ENCODE measurements around the gene MTA1.

Gene MTA1

DNA sequence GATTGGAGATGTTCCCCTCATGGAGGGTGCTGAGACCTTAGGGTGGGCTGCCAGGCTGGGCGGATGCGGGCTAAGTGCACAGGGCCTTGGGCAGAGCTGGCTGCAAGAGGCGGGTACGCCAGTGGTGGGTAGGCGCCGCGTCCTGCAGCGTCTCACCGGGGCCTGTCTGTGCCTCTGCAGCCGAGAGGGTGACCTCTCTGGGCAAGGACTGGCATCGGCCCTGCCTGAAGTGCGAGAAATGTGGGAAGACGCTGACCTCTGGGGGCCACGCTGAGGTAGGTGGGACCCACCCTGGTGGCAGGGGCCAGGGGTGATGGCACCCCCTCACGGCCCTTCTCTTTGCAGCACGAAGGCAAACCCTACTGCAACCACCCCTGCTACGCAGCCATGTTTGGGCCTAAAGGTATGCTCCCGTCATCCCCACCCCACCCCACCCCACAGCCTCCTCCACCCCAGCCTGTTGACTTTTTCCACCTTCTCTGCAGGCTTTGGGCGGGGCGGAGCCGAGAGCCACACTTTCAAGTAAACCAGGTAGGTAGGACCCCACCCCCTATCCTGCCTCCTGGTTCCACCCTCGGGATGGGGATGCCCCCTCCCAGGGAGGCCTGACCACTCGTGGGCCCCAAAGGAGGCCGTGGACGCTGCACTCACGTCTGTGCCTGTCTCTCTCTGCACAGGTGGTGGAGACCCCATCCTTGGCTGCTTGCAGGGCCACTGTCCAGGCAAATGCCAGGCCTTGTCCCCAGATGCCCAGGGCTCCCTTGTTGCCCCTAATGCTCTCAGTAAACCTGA is 68.6 kb downstream of the MTA1 start:
- DNase-seq (ENCODE audit: low read depth in 2 of 2), result no peak

DNA sequence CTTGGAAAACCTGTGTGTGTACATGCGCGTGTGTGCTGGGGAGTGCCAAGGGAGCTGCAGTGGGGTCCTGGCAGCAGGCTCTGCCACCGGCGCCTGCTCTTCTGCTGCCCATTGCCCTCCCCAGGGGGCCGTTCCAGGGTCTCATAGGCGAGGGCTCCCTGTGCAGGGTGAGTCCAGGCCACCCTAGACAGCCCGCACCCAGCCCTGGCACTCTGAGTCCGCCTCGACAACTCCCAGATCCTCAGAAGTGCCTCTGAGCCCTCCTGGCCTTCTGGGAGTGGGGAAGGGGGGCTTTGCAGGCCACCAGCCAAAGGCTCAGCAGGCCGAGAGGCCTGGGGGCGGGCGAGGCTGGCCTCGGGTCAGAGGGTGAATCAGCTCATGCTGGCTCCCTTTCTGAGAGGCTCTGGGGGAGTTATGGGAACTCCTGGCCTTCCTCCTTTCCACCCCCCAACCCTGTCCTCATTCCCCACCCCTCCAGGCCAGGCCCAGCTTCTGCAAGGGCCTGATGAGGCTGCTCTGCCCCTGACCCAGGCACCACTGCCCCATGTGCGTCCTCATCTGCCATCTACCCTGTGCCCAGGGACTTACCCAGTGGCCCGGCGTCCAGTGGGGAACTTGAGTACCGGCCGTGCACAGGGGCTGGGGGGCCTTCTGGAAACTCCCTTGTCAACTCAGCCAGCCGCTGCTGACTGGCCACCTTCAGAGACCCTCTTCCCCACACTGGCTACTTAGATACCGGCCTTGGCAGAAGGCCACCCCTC is 69.3 kb downstream of the MTA1 start:
- no peak for DNase-seq (ENCODE audit: low read depth in 2 of 2)

DNA sequence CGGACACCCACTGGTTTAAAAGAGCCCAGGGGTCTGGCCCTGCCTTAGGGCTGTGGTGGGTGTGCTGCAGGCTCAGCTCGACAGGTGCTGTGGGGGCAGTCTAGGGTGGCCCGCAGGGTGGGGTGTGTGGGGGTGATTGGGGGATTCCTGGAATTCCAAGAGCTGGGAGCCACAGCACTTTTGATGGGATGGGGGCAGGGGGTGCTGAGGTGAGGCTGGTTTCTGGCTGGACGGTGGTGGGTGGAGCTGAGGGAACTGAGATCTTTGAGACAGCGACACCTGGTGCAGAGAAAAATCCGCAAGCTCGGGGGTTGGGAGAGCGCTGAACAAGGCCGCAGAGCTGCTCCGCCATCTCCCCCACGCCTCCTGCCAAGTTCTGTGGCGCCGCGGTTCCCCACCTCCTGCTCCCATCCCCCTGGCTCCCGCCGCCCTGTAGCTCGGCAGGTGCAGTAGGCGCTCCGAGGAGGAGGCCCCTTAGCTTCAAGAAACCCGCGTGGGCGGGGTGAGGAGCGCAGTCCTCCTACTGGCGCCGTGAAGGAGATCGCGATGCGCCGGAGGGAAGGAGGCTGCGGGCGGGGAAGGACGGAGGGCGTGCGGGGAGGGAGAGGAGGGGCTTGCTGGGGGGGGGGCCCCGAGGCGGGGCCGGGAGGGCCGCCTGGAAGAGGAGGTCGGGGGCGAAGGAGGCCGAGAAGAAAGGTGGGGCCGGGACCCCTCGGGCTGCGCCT is 70.1 kb downstream of the MTA1 start:
- peak; percentile 52 to 54 for DNase-seq (ENCODE audit: low read depth in 2 of 2)

DNA sequence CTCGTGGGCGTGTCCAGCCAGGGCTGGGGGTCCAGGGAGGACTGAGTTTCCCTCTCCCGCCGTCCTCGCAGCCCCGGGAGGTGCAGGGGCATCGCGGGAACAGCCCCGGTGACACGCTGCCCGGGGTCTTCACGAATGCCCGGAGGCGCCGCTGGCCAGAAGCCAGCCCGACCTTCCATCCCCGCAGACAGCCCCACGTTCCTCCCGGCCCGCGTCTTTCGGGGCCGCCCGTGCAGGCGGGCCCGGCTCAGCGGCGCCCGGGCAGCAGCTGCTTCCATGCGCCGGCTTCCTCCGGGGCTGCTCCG is 70.6 kb downstream of the MTA1 start:
- no peak for DNase-seq (ENCODE audit: low read depth in 2 of 2)

DNA sequence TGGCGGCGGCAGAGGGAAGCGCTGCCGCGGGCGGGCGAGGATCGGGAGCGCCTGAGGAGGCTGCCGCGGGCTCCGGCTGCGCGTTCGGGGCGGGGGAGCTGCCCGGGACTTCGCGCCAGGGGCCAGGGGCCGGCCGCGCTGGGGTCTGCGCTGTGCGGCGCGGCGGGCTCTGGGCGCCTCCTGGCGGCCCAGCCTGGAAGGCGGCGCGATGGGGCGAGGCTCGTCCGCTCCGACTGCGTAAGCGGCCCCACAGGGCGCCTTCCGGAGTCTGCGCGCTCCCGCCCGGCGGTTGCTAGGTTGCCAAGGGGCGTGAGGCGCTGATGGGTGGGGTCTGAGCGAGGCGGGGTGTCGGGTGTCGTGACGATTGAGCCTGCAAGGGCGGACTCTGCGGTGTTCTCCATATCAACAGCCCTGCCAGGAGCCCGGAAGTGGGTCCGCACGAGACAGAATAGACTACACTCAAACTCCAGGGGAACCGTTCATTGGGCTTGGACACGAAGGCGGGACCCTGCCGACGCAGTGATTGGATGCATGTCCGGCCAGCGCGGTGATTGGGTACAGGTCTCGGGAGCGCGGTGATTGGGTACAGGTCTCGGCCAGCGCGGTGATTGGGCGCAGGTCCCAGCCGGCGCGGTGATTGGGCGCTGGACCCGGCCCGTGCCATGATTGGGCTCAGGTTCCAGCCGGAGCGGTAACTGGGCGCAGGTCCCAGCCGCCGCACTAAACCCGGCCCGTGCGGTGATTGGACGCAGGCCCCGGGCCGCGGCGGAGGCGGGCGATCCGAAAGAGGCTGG is 71.1 kb downstream of the MTA1 start, which contains the start of gene TEDC1:
Gene TEDC1, plus strand, starts transcription at position 675 of the 794 bp plus-strand sequence. CDS start 130 bp downstream, outside the sequence.
- peak; percentile 100 for DNase-seq (ENCODE audit: low read depth in 2 of 2)

DNA sequence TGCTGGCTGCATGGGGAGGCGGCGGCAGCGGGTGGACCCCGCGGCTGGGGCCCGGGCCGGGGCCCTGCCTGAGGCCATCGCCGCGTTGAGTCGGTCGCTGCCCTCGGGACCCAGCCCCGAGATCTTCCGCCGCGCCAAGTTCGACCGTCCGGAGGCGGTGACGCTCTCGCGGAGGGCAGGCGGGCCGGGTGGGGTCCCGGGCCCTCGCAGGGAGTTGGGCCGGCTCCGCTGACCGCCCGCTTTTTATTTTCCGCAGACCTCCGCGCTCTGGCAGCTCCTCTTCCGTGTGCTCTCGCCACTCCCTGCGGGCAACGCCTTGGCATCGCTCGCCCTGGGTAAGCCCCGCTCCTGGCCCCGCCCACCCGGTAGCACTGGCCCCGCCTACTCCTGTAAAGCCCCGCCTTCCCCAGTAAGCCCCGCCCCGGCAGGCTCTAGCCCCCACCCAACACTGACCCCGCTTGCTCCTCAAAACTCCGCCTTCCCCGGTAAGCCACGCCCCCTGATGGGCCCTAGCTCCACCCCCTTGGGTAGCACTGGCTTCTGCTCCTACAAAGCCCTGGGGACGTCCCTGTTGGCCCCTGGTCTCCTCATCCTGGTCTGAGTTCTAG is 71.8 kb downstream of the MTA1 start:
- DNase-seq (ENCODE audit: low read depth in 2 of 2), result no peak

DNA sequence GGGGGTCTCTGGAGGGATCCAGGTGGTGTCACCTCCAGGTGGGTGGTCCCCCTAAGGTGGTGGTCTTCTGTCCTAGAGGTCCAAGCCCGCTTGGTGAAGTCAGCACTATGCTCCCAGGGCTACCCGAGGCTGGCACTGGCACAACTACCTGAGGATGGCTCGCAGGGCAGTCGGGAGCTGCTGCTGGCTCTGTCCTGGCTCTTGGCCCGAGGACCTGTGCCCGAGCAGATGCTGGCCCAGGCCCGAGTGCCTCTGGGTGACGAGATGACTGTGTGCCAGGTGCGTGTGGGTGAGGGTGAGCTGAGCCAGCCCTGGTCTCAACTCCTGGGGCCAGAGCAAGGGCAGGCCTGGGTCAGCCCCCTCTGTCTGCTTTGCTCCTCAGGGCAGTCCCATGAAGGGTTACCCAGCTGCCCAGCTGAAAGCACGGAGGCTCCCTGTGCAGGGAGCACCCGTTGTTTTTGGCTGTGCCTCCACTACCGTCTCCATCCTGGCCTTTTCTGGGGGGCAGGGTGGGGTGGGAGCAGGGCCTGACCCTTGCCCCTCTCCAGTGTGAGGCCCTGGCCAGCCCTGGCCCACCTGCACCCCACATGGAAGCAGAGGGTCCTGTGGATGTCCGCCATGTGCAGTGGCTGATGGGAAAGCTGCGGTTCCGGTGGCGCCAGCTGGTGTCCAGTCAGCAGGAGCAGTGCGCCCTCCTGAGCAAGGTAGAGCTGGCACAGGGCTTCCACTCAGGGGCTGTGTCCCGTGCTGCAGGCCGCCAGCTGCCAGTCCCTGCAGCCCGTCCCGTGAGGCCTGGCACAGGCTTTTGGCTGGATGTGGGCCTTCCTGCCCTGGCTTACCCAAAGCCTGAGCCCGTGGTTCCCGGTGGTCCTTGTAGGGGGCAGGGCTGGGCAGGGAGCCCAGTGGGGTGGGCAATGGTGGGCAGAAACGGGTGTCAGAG is 72.7 kb downstream of the MTA1 start:
- DNase-seq (ENCODE audit: low read depth in 2 of 2), result no peak

DNA sequence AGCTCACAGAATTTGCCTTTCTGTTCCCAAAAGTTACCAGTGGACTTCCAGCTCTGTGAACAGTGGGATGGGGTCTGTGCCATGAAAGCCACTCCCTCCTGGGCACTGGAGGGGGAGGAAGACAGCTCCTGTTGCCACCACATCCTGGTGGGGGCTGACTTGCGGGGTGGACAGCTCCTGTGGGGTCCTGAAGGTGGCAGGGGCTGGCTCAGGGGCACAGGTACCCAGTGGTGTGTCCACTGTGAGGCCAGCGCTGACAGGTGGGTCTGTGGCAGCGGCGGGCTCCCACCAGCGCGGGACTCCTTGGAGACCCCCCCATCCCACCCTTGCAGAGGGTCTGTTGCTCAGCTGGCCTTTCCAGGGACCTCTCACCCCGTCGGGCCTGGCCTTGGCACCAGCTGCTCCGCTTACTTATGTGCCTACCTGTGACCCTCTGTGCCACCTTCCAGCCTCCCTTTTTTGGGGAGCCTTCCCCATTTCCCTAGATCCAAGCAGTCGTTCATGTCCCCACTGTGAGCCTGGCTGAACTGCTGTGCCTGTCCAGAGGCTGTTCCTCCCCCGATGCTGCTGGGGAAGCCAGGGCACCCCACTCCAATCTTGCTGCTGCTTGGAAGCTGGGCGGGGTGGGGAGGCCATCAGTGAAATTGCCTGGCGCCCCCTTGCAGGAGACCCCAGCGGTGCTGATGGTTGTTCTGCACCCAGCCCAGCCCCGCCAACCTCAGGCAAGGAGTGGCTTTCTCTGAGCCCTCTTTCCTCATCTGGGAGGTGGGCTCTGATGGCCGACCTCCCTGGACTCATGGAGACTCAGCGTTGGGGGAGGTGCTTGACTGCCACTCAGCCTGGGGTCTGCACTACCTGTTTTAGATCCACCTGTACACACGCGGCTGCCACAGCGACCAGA is 73.6 kb downstream of the MTA1 start:
- DNase-seq (ENCODE audit: low read depth in 2 of 2), result no peak

DNA sequence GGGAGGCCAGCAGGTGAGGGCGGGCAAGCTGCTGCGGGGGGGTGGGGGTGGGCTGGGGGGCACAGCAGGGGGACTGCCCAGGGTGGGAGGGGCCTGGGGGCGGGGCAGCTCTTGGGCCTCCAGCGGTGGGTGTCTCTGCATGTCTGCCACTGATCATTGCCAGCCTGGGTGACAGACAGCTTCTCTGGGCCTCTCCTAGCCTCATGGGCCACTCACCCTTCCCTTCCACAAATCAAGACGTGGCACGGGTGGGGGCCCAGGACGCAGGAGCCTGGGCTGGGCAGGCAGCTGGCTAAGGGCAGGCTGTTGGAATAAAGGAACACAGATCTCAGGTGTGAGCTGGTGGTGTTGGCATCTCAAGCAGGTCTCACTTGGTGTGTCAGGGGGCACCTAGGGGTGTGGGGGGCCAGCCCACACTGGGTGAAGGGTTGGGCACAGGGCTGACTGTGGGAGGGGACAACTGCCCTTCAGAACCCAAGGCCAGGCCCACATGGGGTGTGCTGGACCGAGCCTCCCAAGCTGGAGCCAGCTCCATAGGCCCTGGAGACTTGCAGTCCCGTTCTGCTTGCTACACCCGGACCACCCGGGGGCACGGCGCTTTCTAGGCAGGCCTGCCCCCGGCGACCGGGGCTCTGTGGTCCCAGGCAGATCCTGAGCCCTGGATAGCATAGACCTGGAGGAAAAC is 74.4 kb downstream of the MTA1 start:
- no peak for DNase-seq (ENCODE audit: low read depth in 2 of 2)

DNA sequence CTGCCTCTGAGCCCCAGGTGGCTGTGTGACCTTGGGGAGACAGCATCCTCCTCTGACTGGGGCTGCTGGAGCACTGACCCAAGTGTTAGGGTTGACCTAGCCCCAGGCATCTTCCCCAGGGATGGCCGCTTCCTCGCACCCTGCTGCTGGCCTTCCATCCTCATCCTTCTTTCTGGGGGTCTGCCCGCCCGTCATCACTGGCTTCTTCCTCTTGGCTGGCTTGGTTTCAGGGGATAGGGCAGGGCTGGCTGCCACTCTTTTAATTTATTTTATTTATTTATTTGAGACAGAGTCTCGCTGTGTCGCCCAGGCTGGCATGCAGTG is 74.9 kb downstream of the MTA1 start:
- DNase-seq (ENCODE audit: low read depth in 2 of 2), result no peak

DNA sequence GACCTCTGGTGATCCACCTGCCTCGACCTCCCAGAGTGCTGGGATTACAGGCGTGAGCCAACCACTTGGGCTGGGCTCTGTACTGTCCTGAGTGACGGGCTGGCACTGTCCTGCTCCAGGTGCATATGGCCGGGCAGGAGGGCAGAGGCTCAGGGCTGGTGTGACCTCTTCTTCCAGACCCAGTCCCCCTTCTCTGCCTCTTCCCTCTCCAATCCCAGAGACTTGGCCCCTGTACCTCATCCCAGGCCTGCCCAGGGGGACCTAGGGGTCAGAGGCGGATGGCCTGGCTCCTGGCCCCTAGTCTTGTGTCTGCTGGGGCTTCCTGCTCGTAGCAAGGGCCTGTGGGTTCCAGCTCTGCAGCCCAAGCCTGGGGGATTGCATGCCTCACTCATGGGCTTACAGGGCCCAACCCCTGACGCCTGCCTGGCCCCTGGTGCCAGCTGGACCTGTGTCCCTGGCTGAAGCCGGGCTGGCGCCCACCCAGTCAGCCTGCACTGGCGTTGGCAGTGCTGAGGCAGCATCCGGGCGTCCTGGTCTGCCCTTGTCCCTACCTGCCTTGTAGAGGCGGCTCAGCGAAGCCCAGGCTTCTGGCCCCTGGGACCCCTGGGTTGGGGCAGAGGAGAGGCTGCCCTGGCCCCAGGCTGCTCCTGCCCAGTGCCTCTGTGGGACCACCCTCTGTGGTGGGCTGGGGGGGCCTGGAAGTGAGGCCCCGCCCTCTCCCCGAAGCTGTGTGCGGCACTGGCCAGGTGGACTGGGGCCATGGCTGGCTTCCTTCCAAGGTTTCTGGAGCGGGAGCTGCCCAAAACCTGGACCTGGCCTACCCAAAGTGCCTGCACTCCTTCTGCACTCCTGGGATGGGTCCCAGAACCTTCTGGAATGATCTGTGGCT is 75.7 kb downstream of the MTA1 start:
- no peak for DNase-seq (ENCODE audit: low read depth in 2 of 2)

DNA sequence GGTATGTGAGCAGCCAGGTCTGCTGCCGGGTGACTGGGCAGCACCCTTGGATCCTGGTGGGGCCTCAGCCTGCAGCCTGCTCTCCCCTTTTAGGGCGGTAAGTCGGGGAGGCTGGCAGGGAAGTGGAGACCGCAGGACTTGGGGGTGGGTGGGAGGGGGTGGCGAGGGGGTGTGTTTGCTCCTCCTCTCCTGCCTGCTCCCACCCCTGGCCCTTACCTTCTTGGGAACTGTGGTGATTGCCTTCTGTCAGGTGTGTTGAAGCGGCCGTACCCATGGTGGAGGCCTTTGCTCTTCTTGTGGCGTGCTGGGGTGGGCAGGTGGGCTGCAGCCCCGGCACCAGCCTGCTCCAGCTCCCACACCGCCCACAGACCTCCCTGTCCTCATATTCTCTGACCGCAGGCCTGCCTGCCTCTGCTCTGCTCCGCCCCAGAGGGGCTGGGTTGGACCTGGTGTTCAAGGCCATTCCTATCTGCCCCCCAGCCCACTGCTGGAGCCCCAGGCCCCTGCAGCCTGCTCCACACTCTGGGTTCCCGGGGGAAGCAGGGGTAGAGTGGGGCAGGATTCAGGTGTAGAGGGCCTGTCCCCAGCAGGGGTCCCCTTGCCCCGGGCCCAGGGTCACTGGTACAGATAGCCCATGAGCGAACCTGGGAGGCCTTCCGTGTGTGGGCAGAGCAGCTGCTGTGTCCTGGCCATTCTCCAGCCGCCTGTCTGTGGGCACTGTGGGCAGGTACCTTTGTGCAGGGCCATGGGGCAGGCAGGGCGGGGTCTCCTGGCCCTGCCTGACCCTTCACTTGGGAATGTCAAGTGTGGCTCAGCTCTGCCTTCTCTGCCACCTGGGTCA is 76.6 kb downstream of the MTA1 start:
- no peak for DNase-seq (ENCODE audit: low read depth in 2 of 2)

DNA sequence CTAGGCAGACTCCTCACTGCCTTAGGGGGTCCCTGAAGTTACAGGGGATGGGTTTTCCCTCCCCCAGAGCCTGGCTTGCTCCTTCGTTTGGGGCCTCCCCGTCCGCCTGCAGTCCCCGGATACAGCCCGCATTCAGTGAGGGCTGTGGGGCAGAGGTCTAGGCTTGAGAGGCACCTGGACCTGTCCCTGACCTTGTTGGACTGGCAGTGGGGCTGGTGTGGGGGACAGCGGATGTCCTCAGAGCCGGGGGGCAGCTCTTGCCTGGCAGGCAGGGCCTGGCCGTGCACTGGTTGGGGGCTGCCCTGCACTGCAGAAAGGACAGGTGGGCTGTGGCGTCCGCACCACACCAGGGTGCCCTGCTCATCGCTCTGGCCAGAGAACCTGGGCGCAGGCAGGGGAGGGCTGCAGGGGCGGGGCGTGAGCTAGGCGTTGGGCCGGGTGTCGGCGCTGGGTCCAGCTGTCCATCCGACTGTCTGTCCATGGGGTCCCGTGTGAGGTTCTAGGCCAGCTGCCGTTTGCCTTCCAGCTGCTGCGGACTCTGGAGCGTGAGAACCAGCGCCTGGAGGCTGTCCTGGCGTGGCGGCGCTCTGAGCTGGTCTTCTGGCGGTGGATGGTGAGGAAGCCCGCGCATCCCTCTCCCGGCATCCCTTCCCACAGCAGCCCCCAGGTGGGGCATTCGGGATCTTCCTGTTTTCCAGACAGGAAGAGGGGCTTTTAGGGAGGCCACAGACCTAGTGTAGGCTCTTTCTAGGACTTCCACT is 77.4 kb downstream of the MTA1 start:
- DNase-seq (ENCODE audit: low read depth in 2 of 2), result no peak

DNA sequence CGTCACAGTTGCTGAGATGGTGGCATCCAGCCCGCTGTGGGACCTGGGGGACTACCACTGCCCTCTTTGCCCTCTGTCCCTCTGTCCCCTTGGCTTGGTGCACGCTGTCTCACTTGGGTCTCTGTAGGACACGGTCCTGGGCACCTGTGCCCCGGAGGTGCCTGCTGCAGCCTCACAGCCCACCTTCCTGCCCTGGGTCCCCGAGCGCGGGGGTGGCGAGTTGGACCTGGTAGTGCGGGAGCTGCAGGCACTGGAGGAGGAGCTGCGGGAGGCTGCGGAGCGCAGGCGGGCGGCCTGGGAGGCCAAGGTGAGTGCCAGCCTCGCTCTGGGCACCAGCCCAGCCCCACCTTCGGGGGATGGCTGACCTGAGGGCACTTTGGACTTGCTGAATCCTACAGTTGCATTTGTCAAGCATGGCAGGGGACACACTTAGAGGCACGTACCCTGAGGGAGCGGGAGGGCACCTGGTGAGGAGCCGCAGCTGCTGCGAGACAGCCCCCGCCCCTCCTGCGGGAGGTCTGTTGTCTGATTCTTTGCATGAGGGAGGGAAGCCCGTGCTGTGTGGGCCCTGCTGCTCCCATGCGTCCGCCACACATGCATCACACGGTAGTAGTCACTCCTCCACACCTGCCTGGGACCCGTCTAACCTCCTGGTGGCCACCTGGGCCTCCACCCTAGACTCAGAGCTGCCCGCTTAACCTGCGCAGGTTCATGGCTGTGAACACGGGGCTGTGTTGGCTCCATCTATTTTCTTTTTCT is 78.2 kb downstream of the MTA1 start:
- no peak for DNase-seq (ENCODE audit: low read depth in 2 of 2)

All from fibroblast of skin of left quadriceps (primary cell).